ENCODE data around the gene PHF20. TPM values are rescaled to one million over a fixed set of nuclear protein-coding genes. Genes with fewer than 3 reads are reported as not detected.
A peak's percentile ranks its signal among the peaks of the same experiment; 100 is the strongest.

Gene PHF20
- total and polyA plus RNA-seq, 2 of the 13 experiments (the other 11 are each of a cell fraction or from before 2014, with no cell fraction given): 22.8 to 34.1 TPM

- TF ChIP-seq ZNF276 (CRISPR knock-in tag; IDR thresholded peaks at IDR 0.05; ENCODE audit: low read depth) (peak; percentile 92; the same call in 1 of the 2 replicates), ZNF589 (CRISPR knock-in tag; conservative IDR thresholded peaks at IDR 0.05) (peak; percentile 99), ZNF30 (CRISPR knock-in tag; IDR thresholded peaks at IDR 0.05) (no peak), DPF2 (CRISPR knock-in tag; IDR thresholded peaks at IDR 0.05; ENCODE audit: borderline replicate concordance, low read depth) (no peak; the same call in 1 of the 2 replicates), NCOA1 (CRISPR knock-in tag; IDR thresholded peaks at IDR 0.05) (no peak), SOX13 (IDR thresholded peaks at IDR 0.05) (no peak), SOX13 (CRISPR knock-in tag; conservative IDR thresholded peaks at IDR 0.05 in 1 of 2, IDR thresholded peaks at IDR 0.05 in 1 of 2) (peak in 1 of 2 experiments; percentile 73; a peak in 3 of 4 replicates), ZKSCAN8 (CRISPR knock-in tag; IDR thresholded peaks at IDR 0.05; ENCODE audit: borderline replicate concordance) (peak; percentile 70), GLI4 (CRISPR knock-in tag; IDR thresholded peaks at IDR 0.05; ENCODE audit: borderline replicate concordance) (no peak; the same call in 1 of the 2 replicates), ZFP36L1 (CRISPR knock-in tag; IDR thresholded peaks at IDR 0.05) (no peak), TRAFD1 (CRISPR knock-in tag; IDR thresholded peaks at IDR 0.05; ENCODE audit: borderline replicate concordance) (peak; percentile 78; the same call in 1 of the 2 replicates), FOXA3 (CRISPR knock-in tag; IDR thresholded peaks at IDR 0.05) (peak; percentile 64), NKX3-1 (CRISPR knock-in tag; IDR thresholded peaks at IDR 0.05) (peak; percentile 81; the same call in 1 of the 2 replicates), HDAC1 (CRISPR knock-in tag; IDR thresholded peaks at IDR 0.05) (peak; percentile 84), BCL3 (CRISPR knock-in tag; IDR thresholded peaks at IDR 0.05) (peak; percentile 97), SALL1 (CRISPR knock-in tag; IDR thresholded peaks at IDR 0.05) (peak; percentile 98), PLRG1 (conservative IDR thresholded peaks at IDR 0.05) (no peak), HNRNPL (IDR thresholded peaks at IDR 0.05; ENCODE audit: low read depth, low read length) (no peak), KAT8 (CRISPR knock-in tag; IDR thresholded peaks at IDR 0.05) (peak; percentile 67; the same call in 1 of the 2 replicates), ZNF724P (CRISPR knock-in tag; IDR thresholded peaks at IDR 0.05; ENCODE audit: borderline replicate concordance) (peak; percentile 75; the same call in 1 of the 2 replicates), ZBTB1 (CRISPR knock-in tag; IDR thresholded peaks at IDR 0.05; ENCODE audit: borderline replicate concordance) (0 out of 2 replicates have a peak, but pooled peaks have one; percentile 44), MBD4 (IDR thresholded peaks at IDR 0.05; ENCODE audit: borderline replicate concordance, low read length) (no peak), IKZF4 (CRISPR knock-in tag; IDR thresholded peaks at IDR 0.05; ENCODE audit: borderline replicate concordance, low read depth, not compliant biosample characterization) (peak; percentile 94), IRF9 (CRISPR knock-in tag; IDR thresholded peaks at IDR 0.05; ENCODE audit: borderline replicate concordance) (peak; percentile 99)
Observed at GRCh38 chr20:35771689-35772562, at the start of gene PHF20 (continued).
